COR-L47 (cell line): ENCODE data around the gene SUSD1.
"Not testable (repeated sequence)": the region's sequence is repeated elsewhere in the genome, so short reads cannot be mapped to it uniquely, and the experiment has no call there.

Experiments
- DNase-seq: peaks from one replicate; lab custom pipeline; 2025; lab: John Stamatoyannopoulos, UW

The SUSD1 gene

GRCh38 chr9:112094948-112095681, 80.0 kb downstream of the SUSD1 start:
- no peak for DNase-seq

GRCh38 chr9:112094241-112094640, 80.9 kb downstream of the SUSD1 start:
- no peak for DNase-seq

GRCh38 chr9:112093870-112094216, 81.3 kb downstream of the SUSD1 start:
- DNase-seq: no peak

GRCh38 chr9:112093147-112093869, 81.8 kb downstream of the SUSD1 start:
- no peak for DNase-seq

GRCh38 chr9:112091810-112092209, 83.3 kb downstream of the SUSD1 start:
- peak; percentile 41 for DNase-seq

- no peak for DNase-seq
Measured at GRCh38 chr9:112087506-112087905, 87.6 kb downstream of the SUSD1 start.

- DNase-seq: no peak
Measured at GRCh38 chr9:112086627-112087026, 88.5 kb downstream of the SUSD1 start.

- DNase-seq: no peak
Measured at GRCh38 chr9:112084907-112085306, 90.2 kb downstream of the SUSD1 start.

GRCh38 chr9:112084334-112084733, 90.8 kb downstream of the SUSD1 start:
- no peak for DNase-seq

GRCh38 chr9:112081918-112082729, 93.0 kb downstream of the SUSD1 start:
- no peak for DNase-seq

GRCh38 chr9:112080831-112081542, 94.1 kb downstream of the SUSD1 start:
- no peak for DNase-seq

- no peak for DNase-seq
Measured at GRCh38 chr9:112078432-112078831, 96.7 kb downstream of the SUSD1 start.

GRCh38 chr9:112076814-112077213, 98.3 kb downstream of the SUSD1 start:
- no peak for DNase-seq

- DNase-seq: no peak
Measured at GRCh38 chr9:112075009-112075378, 100.1 kb downstream of the SUSD1 start.

GRCh38 chr9:112074250-112075008, 100.7 kb downstream of the SUSD1 start:
- no peak for DNase-seq

GRCh38 chr9:112073639-112074173, 101.4 kb downstream of the SUSD1 start:
- DNase-seq: not testable (repeated sequence)

- no peak for DNase-seq
Measured at GRCh38 chr9:112072721-112073638, 102.1 kb downstream of the SUSD1 start.

GRCh38 chr9:112069318-112070169, 105.6 kb downstream of the SUSD1 start:
- DNase-seq: no peak
